ENCODE results near the gene TGOLN2. TPM values are rescaled to one million over a fixed set of nuclear protein-coding genes. Genes with fewer than 3 reads are reported as not detected.
"Not testable (repeated sequence)": the region's sequence is repeated elsewhere in the genome, so short reads cannot be mapped to it uniquely, and the experiment has no call there.

The TGOLN2 gene
- total RNA-seq, 1 donor from 2014 or later, result 59.9 TPM

GRCh38 chr2:85315921-85316320 lies 11.9 kb downstream of the TGOLN2 start:
- ATAC-seq (ENCODE audit: poor library complexity); DNase-seq; intact Hi-C loops (cut with DNase I): not testable (repeated sequence)

- intact Hi-C loops (cut with DNase I), result no loop called here
- peak; percentile 30 for ATAC-seq (ENCODE audit: poor library complexity)
- DNase-seq, result no peak
These were observed 12.9 kb downstream of the TGOLN2 start for GRCh38 chr2:85314884-85315242.

GRCh38 chr2:85312404-85312803 lies 15.4 kb downstream of the TGOLN2 start:
- intact Hi-C loops (cut with DNase I), result no loop called here
- DNase-seq, result no peak
- no peak for ATAC-seq (ENCODE audit: poor library complexity)

- DNase-seq (no peak), ATAC-seq (ENCODE audit: poor library complexity) (no peak)
- intact Hi-C loops (cut with DNase I), result no loop called here
These were observed 17.5 kb downstream of the TGOLN2 start for GRCh38 chr2:85310330-85310729.

- DNase-seq, result no peak
- no peak for ATAC-seq (ENCODE audit: poor library complexity)
- intact Hi-C loops (cut with DNase I), result loop anchor here (10.0 kb wide), 1 partner anchor 385 kb away; no protein-coding TSS in a partner anchor
These were observed 18.0 kb downstream of the TGOLN2 start for GRCh38 chr2:85309699-85310321.

GRCh38 chr2:85308896-85309555 lies 18.8 kb downstream of the TGOLN2 start:
- intact Hi-C loops (cut with DNase I), result loop anchor here (10.0 kb wide), 1 partner anchor 384 kb away; no protein-coding TSS in a partner anchor
- peak; percentile 76 for DNase-seq
- ATAC-seq (ENCODE audit: poor library complexity), result peak; percentile 19

- no peak for DNase-seq
- intact Hi-C loops (cut with DNase I), result loop anchor here (10.0 kb wide), 1 partner anchor 383 kb away; no protein-coding TSS in a partner anchor
These were observed 19.6 kb downstream of the TGOLN2 start for GRCh38 chr2:85308201-85308600.

GRCh38 chr2:85307527-85307897 lies 20.3 kb downstream of the TGOLN2 start:
- no peak for ATAC-seq (ENCODE audit: poor library complexity)
- DNase-seq, result no peak
- intact Hi-C loops (cut with DNase I), result loop anchor here (10.0 kb wide), 1 partner anchor 383 kb away; no protein-coding TSS in a partner anchor

More at GRCh38 chr2:85308201-85308600, 19.6 kb downstream of the TGOLN2 start:
- no peak for ATAC-seq (ENCODE audit: poor library complexity)

GRCh38 chr2:85303780-85304531 lies 23.8 kb downstream of the TGOLN2 start:
- DNase-seq, result peak; percentile 38
- intact Hi-C loops (cut with DNase I), result loop anchor here (10.0 kb wide), 1 partner anchor 379 kb away; no protein-coding TSS in a partner anchor

GRCh38 chr2:85302121-85302520 lies 25.7 kb downstream of the TGOLN2 start:
- ATAC-seq (ENCODE audit: poor library complexity) (peak; percentile 36), DNase-seq (no peak)
- intact Hi-C loops (cut with DNase I), result loop anchor here (10.0 kb wide), 1 partner anchor 377 kb away; no protein-coding TSS in a partner anchor

More at GRCh38 chr2:85303780-85304531, 23.8 kb downstream of the TGOLN2 start:
- no peak for ATAC-seq (ENCODE audit: poor library complexity)

GRCh38 chr2:85291425-85292023 lies 36.3 kb downstream of the TGOLN2 start:
- intact Hi-C loops (cut with DNase I), result no loop called here
- peak; percentile 6 for DNase-seq
- no peak for ATAC-seq (ENCODE audit: poor library complexity)

GRCh38 chr2:85288244-85288725 lies 39.5 kb downstream of the TGOLN2 start:
- intact Hi-C loops (cut with DNase I), result loop anchor here (5.0 kb wide), 1 partner anchor 221 kb away; no protein-coding TSS in a partner anchor

GRCh38 chr2:85287721-85288120 lies 40.1 kb downstream of the TGOLN2 start:
- no peak for DNase-seq
- intact Hi-C loops (cut with DNase I), result loop anchor here (5.0 kb wide), 1 partner anchor 220 kb away; no protein-coding TSS in a partner anchor
- no peak for ATAC-seq (ENCODE audit: poor library complexity)

More at GRCh38 chr2:85288244-85288725, 39.5 kb downstream of the TGOLN2 start:
- no peak for ATAC-seq (ENCODE audit: poor library complexity)
- DNase-seq, result no peak

GRCh38 chr2:85286918-85287317 lies 40.9 kb downstream of the TGOLN2 start:
- intact Hi-C loops (cut with DNase I), result loop anchor here (5.0 kb wide), 1 partner anchor 220 kb away; no protein-coding TSS in a partner anchor
- DNase-seq (no peak), ATAC-seq (ENCODE audit: poor library complexity) (no peak)

- ATAC-seq (ENCODE audit: poor library complexity) (no peak), DNase-seq (no peak)
- intact Hi-C loops (cut with DNase I), result loop anchor here (2.0 kb wide), 1 partner anchor 151 kb away; the partner anchor contains the start of gene TCF7L1
These were observed 44.1 kb downstream of the TGOLN2 start for GRCh38 chr2:85283641-85284040.

- ATAC-seq (ENCODE audit: poor library complexity) (no peak), DNase-seq (no peak)
- intact Hi-C loops (cut with DNase I), result no loop called here
These were observed 44.9 kb downstream of the TGOLN2 start for GRCh38 chr2:85282914-85283313.

GRCh38 chr2:85281553-85281952 lies 46.2 kb downstream of the TGOLN2 start:
- intact Hi-C loops (cut with DNase I), result no loop called here
- DNase-seq, result no peak
- no peak for ATAC-seq (ENCODE audit: poor library complexity)

- no peak for ATAC-seq (ENCODE audit: poor library complexity)
- DNase-seq, result no peak
- intact Hi-C loops (cut with DNase I), result no loop called here
These were observed 49.4 kb downstream of the TGOLN2 start for GRCh38 chr2:85278361-85278760.

Data from Right ventricle myocardium superior (tissue), 1 donor.